HT1080 (cell line): ENCODE data around the gene SLCO4C1. TPM values are rescaled to one million over a fixed set of nuclear protein-coding genes. Genes with fewer than 3 reads are reported as not detected.

Experiments used
- total RNA-seq: library from RNA; depleted of rRNA; stranded (reverse); fragments of >200 nt; shearing (Covaris generic); gene quantifications from 2 replicates; pipeline ENCODE4 v1.2.3, GENCODE V29; 2014; rRNA removed

Gene SLCO4C1
- total RNA-seq, 1 experiment from 2014 or later: 0.02 TPM

Other genes with a start within 250 kb of the SLCO4C1 start
- not detected in 2 replicates for gene SLCO6A1, start 202.7 kb upstream of the SLCO4C1 start, total RNA-seq